HL-60 (cell line): ENCODE results near the gene KRT3.

ENCODE experiments used
- DNase-seq, 2 experiments: peaks; one replicate each; pipeline ENCODE4 v3.0.0-alpha.2; 2010 to 2020; ENCODE audit warnings: low read depth in 1 of 2, low spot score in 1 of 2
- H3K27ac ChIP-seq: fragments of 250-450 bp; sonication (Bioruptor Pico); replicated peaks from 2 replicates; pipeline ENCODE4 v1.5.1; 2020; ENCODE audit warnings: mild to moderate bottlenecking, moderate library complexity
- H3K27me3 ChIP-seq: fragments of 250-450 bp; sonication (Bioruptor Pico); 2 replicates; pipeline ENCODE4 v1.5.1; 2021; ENCODE audit warnings: mild to moderate bottlenecking, moderate library complexity; ENCODE audit not compliant: insufficient read depth, poor library complexity, severe bottlenecking
- H3K4me3 ChIP-seq: replicated peaks from 2 replicates; pipeline ENCODE4 v1.5.1; 2011; ENCODE audit warnings: mild to moderate bottlenecking, control low read depth, low read length; ENCODE audit not compliant: insufficient read depth
- GABPA ChIP-seq: IDR thresholded peaks from 2 replicates; pipeline ENCODE4 v1.6.1; 2012; ENCODE audit warnings: low read depth
- POLR2AphosphoS5 ChIP-seq: IDR thresholded peaks from 2 replicates; pipeline ENCODE4 v1.6.1; 2012; ENCODE audit warnings: low read depth
- SPI1 ChIP-seq: IDR thresholded peaks from 2 replicates; pipeline ENCODE4 v1.6.1; 2012; ENCODE audit warnings: low read depth, mild to moderate bottlenecking, borderline replicate concordance
- TF ChIP-seq, protein P1 (sequence below): IDR thresholded peaks from 2 replicates; pipeline ENCODE4 v1.6.1; 2012; ENCODE audit warnings: low read depth; ENCODE audit not compliant: insufficient replicate concordance
- TF ChIP-seq, protein P2 (sequence below): IDR thresholded peaks from one replicate; pipeline ENCODE4 v1.5.1; 2011; ENCODE audit warnings: low read length, control low read depth, inconsistent platforms; ENCODE audit not compliant: insufficient read depth

The KRT3 gene

DNA sequence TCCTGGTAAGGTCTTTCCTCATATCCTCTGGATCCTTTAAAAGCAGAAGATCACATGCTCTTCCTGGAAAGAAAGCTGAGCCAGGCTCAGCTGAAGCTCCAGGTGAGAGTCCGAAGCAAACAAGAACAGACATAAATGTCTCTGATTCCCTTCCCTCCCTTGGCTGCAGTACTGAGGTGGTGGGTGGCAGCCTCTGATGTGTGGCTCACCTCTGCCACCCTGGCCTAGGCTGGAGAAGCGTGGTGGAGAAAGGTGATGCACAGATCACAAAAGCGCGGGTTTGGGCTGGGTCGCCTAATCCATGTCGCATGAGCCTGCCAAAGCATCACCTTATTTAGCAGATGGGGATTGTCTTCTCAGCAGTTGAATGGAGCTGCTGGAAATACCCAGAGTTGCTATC, 16.0 kb downstream of the KRT3 start:
- H3K27ac ChIP-seq: no peak overlapping the region
- no peak for DNase-seq
- H3K4me3 ChIP-seq: no peak overlapping the region
- peaks cover 10% of the 10 kb centered on the region for H3K27me3 ChIP-seq
- TF ChIP-seq POLR2AphosphoS5: no peak

DNA sequence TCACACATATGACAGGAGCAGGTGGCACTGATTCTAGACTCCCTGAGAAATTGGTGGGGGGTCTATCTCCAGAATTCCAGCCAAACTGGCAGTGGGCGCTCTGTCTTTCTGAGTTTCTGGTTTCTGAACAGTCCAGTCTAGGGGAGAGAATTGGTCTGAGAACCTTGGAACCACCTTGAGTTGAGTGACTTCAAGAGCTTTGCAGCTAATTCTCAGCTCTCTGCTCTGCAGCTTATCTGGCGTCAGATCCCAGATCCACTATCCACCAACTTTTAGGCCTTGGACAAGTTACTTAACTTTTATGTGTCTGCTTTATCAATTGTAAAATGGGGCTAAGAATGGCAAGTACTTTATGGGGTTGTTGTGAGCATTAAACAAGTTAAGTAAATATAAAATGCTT, 17.1 kb downstream of the KRT3 start:
- TF ChIP-seq SPI1 (no peak), GABPA (no peak), POLR2AphosphoS5 (no peak)
- TF ChIP-seq, protein P1, sequence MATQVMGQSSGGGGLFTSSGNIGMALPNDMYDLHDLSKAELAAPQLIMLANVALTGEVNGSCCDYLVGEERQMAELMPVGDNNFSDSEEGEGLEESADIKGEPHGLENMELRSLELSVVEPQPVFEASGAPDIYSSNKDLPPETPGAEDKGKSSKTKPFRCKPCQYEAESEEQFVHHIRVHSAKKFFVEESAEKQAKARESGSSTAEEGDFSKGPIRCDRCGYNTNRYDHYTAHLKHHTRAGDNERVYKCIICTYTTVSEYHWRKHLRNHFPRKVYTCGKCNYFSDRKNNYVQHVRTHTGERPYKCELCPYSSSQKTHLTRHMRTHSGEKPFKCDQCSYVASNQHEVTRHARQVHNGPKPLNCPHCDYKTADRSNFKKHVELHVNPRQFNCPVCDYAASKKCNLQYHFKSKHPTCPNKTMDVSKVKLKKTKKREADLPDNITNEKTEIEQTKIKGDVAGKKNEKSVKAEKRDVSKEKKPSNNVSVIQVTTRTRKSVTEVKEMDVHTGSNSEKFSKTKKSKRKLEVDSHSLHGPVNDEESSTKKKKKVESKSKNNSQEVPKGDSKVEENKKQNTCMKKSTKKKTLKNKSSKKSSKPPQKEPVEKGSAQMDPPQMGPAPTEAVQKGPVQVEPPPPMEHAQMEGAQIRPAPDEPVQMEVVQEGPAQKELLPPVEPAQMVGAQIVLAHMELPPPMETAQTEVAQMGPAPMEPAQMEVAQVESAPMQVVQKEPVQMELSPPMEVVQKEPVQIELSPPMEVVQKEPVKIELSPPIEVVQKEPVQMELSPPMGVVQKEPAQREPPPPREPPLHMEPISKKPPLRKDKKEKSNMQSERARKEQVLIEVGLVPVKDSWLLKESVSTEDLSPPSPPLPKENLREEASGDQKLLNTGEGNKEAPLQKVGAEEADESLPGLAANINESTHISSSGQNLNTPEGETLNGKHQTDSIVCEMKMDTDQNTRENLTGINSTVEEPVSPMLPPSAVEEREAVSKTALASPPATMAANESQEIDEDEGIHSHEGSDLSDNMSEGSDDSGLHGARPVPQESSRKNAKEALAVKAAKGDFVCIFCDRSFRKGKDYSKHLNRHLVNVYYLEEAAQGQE: no peak
- TF ChIP-seq, protein P2, sequence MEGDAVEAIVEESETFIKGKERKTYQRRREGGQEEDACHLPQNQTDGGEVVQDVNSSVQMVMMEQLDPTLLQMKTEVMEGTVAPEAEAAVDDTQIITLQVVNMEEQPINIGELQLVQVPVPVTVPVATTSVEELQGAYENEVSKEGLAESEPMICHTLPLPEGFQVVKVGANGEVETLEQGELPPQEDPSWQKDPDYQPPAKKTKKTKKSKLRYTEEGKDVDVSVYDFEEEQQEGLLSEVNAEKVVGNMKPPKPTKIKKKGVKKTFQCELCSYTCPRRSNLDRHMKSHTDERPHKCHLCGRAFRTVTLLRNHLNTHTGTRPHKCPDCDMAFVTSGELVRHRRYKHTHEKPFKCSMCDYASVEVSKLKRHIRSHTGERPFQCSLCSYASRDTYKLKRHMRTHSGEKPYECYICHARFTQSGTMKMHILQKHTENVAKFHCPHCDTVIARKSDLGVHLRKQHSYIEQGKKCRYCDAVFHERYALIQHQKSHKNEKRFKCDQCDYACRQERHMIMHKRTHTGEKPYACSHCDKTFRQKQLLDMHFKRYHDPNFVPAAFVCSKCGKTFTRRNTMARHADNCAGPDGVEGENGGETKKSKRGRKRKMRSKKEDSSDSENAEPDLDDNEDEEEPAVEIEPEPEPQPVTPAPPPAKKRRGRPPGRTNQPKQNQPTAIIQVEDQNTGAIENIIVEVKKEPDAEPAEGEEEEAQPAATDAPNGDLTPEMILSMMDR: no peak
- Histone ChIP-seq H3K27me3 (peaks cover 10% of the 10 kb centered on the region), H3K4me3 (no peak overlapping the region), H3K27ac (no peak overlapping the region)
- no peak for DNase-seq

DNA sequence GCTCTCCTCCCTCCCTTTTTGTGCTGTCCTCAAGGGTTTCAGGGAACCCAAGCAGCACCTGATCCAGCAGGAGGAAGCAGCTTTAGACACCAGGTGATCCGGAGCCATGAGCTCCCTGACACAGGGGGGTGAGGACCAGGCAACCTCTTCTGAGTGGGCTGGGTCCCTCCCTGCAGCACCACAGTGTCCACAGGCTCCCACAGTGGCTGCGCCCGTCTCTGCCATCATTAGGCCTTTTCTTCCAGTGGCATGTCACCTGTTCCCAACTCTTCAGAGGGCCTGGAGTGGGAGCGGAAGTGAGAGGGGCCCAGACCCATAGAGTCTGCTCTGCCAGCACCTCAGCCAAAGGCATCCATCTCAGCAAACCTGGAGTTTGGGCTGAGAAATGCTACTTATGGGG, 18.4 kb downstream of the KRT3 start:
- H3K4me3 ChIP-seq: no peak overlapping the region
- no peak for DNase-seq
- H3K27ac ChIP-seq: no peak overlapping the region
- H3K27me3 ChIP-seq: peaks cover 10% of the 10 kb centered on the region
- no peak for TF ChIP-seq POLR2AphosphoS5
- TF ChIP-seq, protein P1: no peak
- TF ChIP-seq GABPA: no peak
- TF ChIP-seq SPI1: no peak
- TF ChIP-seq, protein P2: no peak

DNA sequence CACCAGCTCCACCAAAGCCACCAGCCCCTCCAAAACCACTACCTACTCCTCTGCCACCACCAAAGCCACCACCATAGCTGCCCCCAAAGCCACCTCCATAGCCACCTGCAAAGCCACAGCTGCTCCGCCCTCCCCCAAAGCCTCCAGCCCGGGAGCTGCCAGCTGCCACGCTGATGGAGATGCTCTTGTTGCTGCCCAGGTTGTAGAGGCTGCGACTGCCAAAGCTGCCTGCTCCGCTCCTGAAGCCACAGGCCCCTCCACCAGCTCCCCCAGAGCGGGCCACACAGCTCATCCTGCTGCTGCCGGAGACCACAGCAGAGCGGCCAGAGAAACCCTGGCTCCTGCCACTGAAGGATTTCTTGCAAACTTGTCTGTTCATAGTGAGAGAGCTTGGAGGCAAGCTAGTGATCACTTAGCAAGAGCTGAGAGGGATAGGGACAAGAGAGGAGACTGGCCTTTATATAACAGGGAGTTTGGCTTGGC, 19.0 kb downstream of the KRT3 start, which contains the start of gene KRT76:
Gene KRT76 (minus strand): TSS at position 433 of the 483 bp plus-strand sequence. CDS start 54 bp downstream, at position 379.
- Histone ChIP-seq H3K4me3 (no peak within 1 kb of the TSS), H3K27me3 (peaks cover 10% of the 10 kb centered on the region), H3K27ac (no peak within 1 kb of the TSS)
- TF ChIP-seq POLR2AphosphoS5 (no peak), SPI1 (no peak), GABPA (no peak)
- TF ChIP-seq, protein P1: no peak
- TF ChIP-seq, protein P2: no peak
- DNase-seq: no peak
